ENCODE data around the gene RPS6KC1.
"Not testable (repeated sequence)": the region's sequence is repeated elsewhere in the genome, so short reads cannot be mapped to it uniquely, and the experiment has no call there.

The RPS6KC1 gene

GRCh38 chr1:213163278-213163711 is 112.3 kb downstream of the RPS6KC1 start:
- DNase-seq = no peak

GRCh38 chr1:213164561-213164960 is 113.5 kb downstream of the RPS6KC1 start:
- no peak for DNase-seq

- DNase-seq = no peak
These were observed 115.8 kb downstream of the RPS6KC1 start for GRCh38 chr1:213166852-213167251.

- no peak for DNase-seq
These were observed 120.7 kb downstream of the RPS6KC1 start for GRCh38 chr1:213171711-213172110.

- no peak for DNase-seq
These were observed 125.3 kb downstream of the RPS6KC1 start for GRCh38 chr1:213176341-213176740.

- no peak for DNase-seq
These were observed 128.7 kb downstream of the RPS6KC1 start for GRCh38 chr1:213179784-213180183.

- no peak for DNase-seq
These were observed 129.8 kb downstream of the RPS6KC1 start for GRCh38 chr1:213180833-213181232.

GRCh38 chr1:213183036-213183672 is 132.1 kb downstream of the RPS6KC1 start:
- no peak for DNase-seq

- DNase-seq = no peak
These were observed 135.1 kb downstream of the RPS6KC1 start for GRCh38 chr1:213186168-213186567.

- no peak for DNase-seq
These were observed 141.0 kb downstream of the RPS6KC1 start for GRCh38 chr1:213192026-213192425.

GRCh38 chr1:213194383-213194782 is 143.3 kb downstream of the RPS6KC1 start:
- DNase-seq = no peak

GRCh38 chr1:213194855-213195254 is 143.8 kb downstream of the RPS6KC1 start:
- no peak for DNase-seq

- not testable (repeated sequence) for DNase-seq
These were observed 145.4 kb downstream of the RPS6KC1 start for GRCh38 chr1:213196328-213197054.

- DNase-seq = no peak
These were observed 149.6 kb downstream of the RPS6KC1 start for GRCh38 chr1:213200630-213201029.

- no peak for DNase-seq
These were observed 150.5 kb downstream of the RPS6KC1 start for GRCh38 chr1:213201380-213202155.

- DNase-seq = no peak
These were observed 160.2 kb downstream of the RPS6KC1 start for GRCh38 chr1:213211201-213211600.

GRCh38 chr1:213219076-213219475 is 168.0 kb downstream of the RPS6KC1 start:
- not testable (repeated sequence) for DNase-seq

- DNase-seq = no peak
These were observed 170.2 kb downstream of the RPS6KC1 start for GRCh38 chr1:213221209-213221608.

- no peak for DNase-seq
These were observed 176.4 kb downstream of the RPS6KC1 start for GRCh38 chr1:213227458-213227857.

- no peak for DNase-seq
These were observed 180.8 kb downstream of the RPS6KC1 start for GRCh38 chr1:213231795-213232231.

- no peak for DNase-seq
These were observed 191.8 kb downstream of the RPS6KC1 start for GRCh38 chr1:213242883-213243282.

GRCh38 chr1:213244664-213245091 is 193.6 kb downstream of the RPS6KC1 start:
- peak; percentile 44 for DNase-seq

GRCh38 chr1:213245260-213245910 is 194.3 kb downstream of the RPS6KC1 start:
- DNase-seq = no peak
